ENCODE measurements around the gene CCDC172. TPM values are rescaled to one million over a fixed set of nuclear protein-coding genes. Genes with fewer than 3 reads are reported as not detected.

CCDC172 gene
- total RNA-seq, 1 donor from 2014 or later, result not detected

DNA sequence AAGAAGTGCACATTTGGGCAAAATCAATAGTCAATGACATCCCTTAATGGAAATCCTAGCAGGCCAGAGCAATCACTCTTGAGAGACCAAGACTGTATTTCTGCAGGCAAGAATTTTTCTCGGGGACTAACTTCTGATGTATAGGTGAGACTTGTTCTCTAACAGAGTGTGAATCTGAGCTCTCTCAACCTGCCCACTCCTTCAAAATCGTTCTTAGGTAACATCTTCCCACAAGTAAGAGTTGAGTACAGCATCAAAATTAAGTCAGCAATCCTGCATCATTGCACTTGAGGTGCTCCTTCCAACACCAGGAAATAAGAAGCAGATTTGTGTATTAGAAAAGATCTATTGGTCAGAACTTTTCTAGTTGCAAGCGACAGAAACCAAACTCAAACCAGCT is 25.7 kb upstream of the CCDC172 start:
- Histone ChIP-seq H3K4me1 (no peaks in the 10 kb centered on the region), H3K36me3 (no peaks in the 10 kb centered on the region), H3K27me3 (no peaks in the 10 kb centered on the region), H3K9ac (no peak overlapping the region), H3K4me3 (no peak overlapping the region), H3K9me3 (ENCODE audit: low read depth) (no peaks in the 10 kb centered on the region), H3K27ac (no peak overlapping the region), H3F3A (ENCODE audit: low read depth) (no peaks in the 10 kb centered on the region), H2AFZ (replicated peaks) (no peak overlapping the region), H3K79me2 (ENCODE audit: low read depth) (no peaks in the 10 kb centered on the region), H3K4me2 (no peak overlapping the region), H4K20me1 (ENCODE audit: low read depth) (no peaks in the 10 kb centered on the region)
- no peak overlapping the region for H3K27ac Mint-ChIP-seq
- no peaks in the 10 kb centered on the region for H3K36me3 Mint-ChIP-seq
- no peaks in the 10 kb centered on the region for H3K27me3 Mint-ChIP-seq (ENCODE audit: insufficient read depth, low read depth)
- H3K4me3 Mint-ChIP-seq, result no peak overlapping the region
- no peaks in the 10 kb centered on the region for H3K4me1 Mint-ChIP-seq
- no peak for TF ChIP-seq EZH2phosphoT487 (IDR thresholded peaks at IDR 0.05)
- no peak for TF ChIP-seq CTCF (IDR thresholded peaks at IDR 0.05)
- TF ChIP-seq EZH2 (IDR thresholded peaks at IDR 0.05), result no peak
- H3K9me3 Mint-ChIP-seq, result no peaks in the 10 kb centered on the region
- DNase-seq (ENCODE audit: low spot score), result no peak

- H3K4me1 ChIP-seq, result no peaks in the 10 kb centered on the region
- Mint-ChIP-seq H3K27ac (no peak overlapping the region), H3K27me3 (ENCODE audit: insufficient read depth, low read depth) (no peaks in the 10 kb centered on the region), H3K9me3 (no peaks in the 10 kb centered on the region), H3K4me3 (no peak overlapping the region), H3K36me3 (no peaks in the 10 kb centered on the region), H3K4me1 (no peaks in the 10 kb centered on the region)
- H3K9me3 ChIP-seq (ENCODE audit: low read depth), result no peaks in the 10 kb centered on the region
- H3K79me2 ChIP-seq (ENCODE audit: low read depth), result no peaks in the 10 kb centered on the region
- H3K27ac ChIP-seq, result no peak overlapping the region
- no peaks in the 10 kb centered on the region for H3K36me3 ChIP-seq
- H3K9ac ChIP-seq, result no peak overlapping the region
- no peak for TF ChIP-seq CTCF (IDR thresholded peaks at IDR 0.05)
- TF ChIP-seq EZH2phosphoT487 (IDR thresholded peaks at IDR 0.05), result no peak
- TF ChIP-seq EZH2 (IDR thresholded peaks at IDR 0.05), result no peak
- no peak overlapping the region for H3K4me2 ChIP-seq
- no peaks in the 10 kb centered on the region for H3F3A ChIP-seq (ENCODE audit: low read depth)
- no peak for DNase-seq (ENCODE audit: low spot score)
- no peaks in the 10 kb centered on the region for H3K27me3 ChIP-seq
- H3K4me3 ChIP-seq, result no peak overlapping the region
- H4K20me1 ChIP-seq (ENCODE audit: low read depth), result no peaks in the 10 kb centered on the region
- peak overlapping the region; percentile 22 for H2AFZ ChIP-seq (replicated peaks)
Observed at GRCh38 chr10:116300542-116300941, 23.7 kb upstream of the CCDC172 start.

- no peak for TF ChIP-seq CTCF (IDR thresholded peaks at IDR 0.05)
- TF ChIP-seq EZH2phosphoT487 (IDR thresholded peaks at IDR 0.05), result no peak
- no peak for TF ChIP-seq EZH2 (IDR thresholded peaks at IDR 0.05)
- H4K20me1 ChIP-seq (ENCODE audit: low read depth), result no peaks in the 10 kb centered on the region
Observed at GRCh38 chr10:116304923-116305322, 19.3 kb upstream of the CCDC172 start.

More at GRCh38 chr10:116304923-116305322, 19.3 kb upstream of the CCDC172 start:
- Mint-ChIP-seq H3K27ac (no peak overlapping the region), H3K27me3 (ENCODE audit: insufficient read depth, low read depth) (no peaks in the 10 kb centered on the region), H3K9me3 (no peaks in the 10 kb centered on the region), H3K4me3 (no peak overlapping the region), H3K4me1 (no peaks in the 10 kb centered on the region), H3K36me3 (no peaks in the 10 kb centered on the region)
- Histone ChIP-seq H3K36me3 (no peaks in the 10 kb centered on the region), H3K79me2 (ENCODE audit: low read depth) (no peaks in the 10 kb centered on the region), H3K27ac (no peak overlapping the region), H3K9me3 (ENCODE audit: low read depth) (no peaks in the 10 kb centered on the region), H3K4me2 (no peak overlapping the region), H2AFZ (replicated peaks) (no peak overlapping the region), H3F3A (ENCODE audit: low read depth) (no peaks in the 10 kb centered on the region), H3K9ac (no peak overlapping the region), H3K4me1 (no peaks in the 10 kb centered on the region), H3K27me3 (no peaks in the 10 kb centered on the region), H3K4me3 (no peak overlapping the region)
- no peak for DNase-seq (ENCODE audit: low spot score)
